HepG2 (cell line): ENCODE results near the gene NGLY1. TPM values are rescaled to one million over a fixed set of nuclear protein-coding genes. Genes with fewer than 3 reads are reported as not detected.

Experiments
- HCFC1 ChIP-seq: fragments of 150-350 bp; IDR thresholded peaks from 2 replicates; pipeline ENCODE4 v1.6.1; 2014; ENCODE audit warnings: low read depth, low read length
- NFE2L1 ChIP-seq: sonication (generic); formaldehyde crosslinking; IDR thresholded peaks from 2 replicates; pipeline ENCODE4 v1.4.0; 2020; ENCODE audit warnings: missing genetic modification reagents, mild to moderate bottlenecking, borderline replicate concordance
- PRDM15 ChIP-seq: sonication (generic); formaldehyde crosslinking; IDR thresholded peaks from 2 replicates; pipeline ENCODE4 v1.4.0; 2020; ENCODE audit warnings: missing genetic modification reagents
- ZNF609 ChIP-seq: sonication (generic); formaldehyde crosslinking; IDR thresholded peaks from 2 replicates; pipeline ENCODE4 v1.4.0; 2020; ENCODE audit warnings: mild to moderate bottlenecking, missing genetic modification reagents, borderline replicate concordance
- ZNF768 ChIP-seq: sonication (generic); formaldehyde crosslinking; IDR thresholded peaks from 2 replicates; pipeline ENCODE4 v1.4.0; 2020; ENCODE audit warnings: missing genetic modification reagents
- polyA plus RNA-seq, 8 experiments: library from polyadenylated mRNA; depleted of rRNA in 3 of 8; stranded (reverse) in 7 of 8; unstranded in 1 of 8; fragments of >200 nt; fragmentation: Illumina TruSeq in 4 of 8; extraction: Trizol in 4 of 8; gene quantifications; 2 replicates each; pipeline versions ENCODE4 v1.2.1 to v1.2.3, GENCODE V29; 2011 to 2016; ENCODE audit warnings: low read depth in 4 of 8, missing spikeins in 1 of 8, mixed read lengths in 1 of 8; ENCODE audit not compliant: insufficient read depth in 1 of 8
- total RNA-seq, 5 experiments: library from RNA; depleted of rRNA; stranded (reverse); fragments of >200 nt; fragmentation: Illumina TruSeq; extraction: Trizol; gene quantifications; 2 replicates each; pipeline ENCODE4 v1.2.3, GENCODE V29; 2016; ENCODE audit warnings: low read depth in 1 of 5

The NGLY1 gene
- total and polyA plus RNA-seq, 2 of the 13 experiments (the other 11 are each of a cell fraction or from before 2014, with no cell fraction given) = 28.2 to 44.5 TPM

GRCh38 chr3:25784971-25785370, 1.7 kb upstream of the NGLY1 start (continued):
- TF ChIP-seq PRDM15 (CRISPR knock-in tag) = no peak
- TF ChIP-seq NFE2L1 (CRISPR knock-in tag) = no peak
- no peak for TF ChIP-seq HCFC1
- no peak for TF ChIP-seq ZNF768
- no peak for TF ChIP-seq ZNF609 (CRISPR knock-in tag)
